ENCODE data around the gene LRRC57.
"Not testable (repeated sequence)": the region's sequence is repeated elsewhere in the genome, so short reads cannot be mapped to it uniquely, and the experiment has no call there.

The LRRC57 gene

GRCh38 chr15:42548249-42549031 lies at the start of gene LRRC57, which contains the start of gene HAUS2:
LRRC57 (minus strand) TSS chr15:42548793; CDS start chr15:42548434, 359 bp downstream.
HAUS2 (plus strand) TSS chr15:42548838; CDS start chr15:42548873, 35 bp downstream.
- DNase-seq, result peak; percentile 68

DNA sequence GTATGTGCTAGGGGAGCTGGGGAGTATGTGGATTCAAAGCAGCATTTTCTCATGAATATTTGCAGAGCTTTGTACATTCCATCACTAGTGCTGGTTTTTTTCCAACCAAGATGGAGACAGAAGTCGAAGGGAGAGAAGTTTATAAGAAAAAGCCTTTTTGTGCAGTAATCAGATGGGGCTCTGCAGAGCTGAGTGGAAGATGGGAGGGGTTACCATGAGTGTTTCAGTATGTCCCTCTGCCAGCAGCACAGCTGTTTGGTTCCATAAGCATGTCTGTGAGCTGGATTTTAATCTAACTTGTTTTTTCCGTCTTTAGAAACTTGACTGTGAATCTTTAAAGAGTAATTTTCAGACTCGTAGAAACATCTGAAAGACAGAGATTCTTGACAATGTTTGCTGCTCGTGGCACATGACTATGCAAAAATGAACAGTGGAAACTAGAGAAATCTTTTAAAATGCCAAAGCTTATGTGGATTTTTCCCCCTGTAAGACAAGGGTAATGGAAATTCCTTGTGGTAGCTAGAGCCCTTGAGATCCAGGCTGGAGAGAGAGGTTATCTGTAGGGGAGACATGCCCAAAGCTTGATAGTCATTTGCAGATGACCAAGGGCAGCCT lies 47.1 kb upstream of the LRRC57 start:
- no peak for DNase-seq

DNA sequence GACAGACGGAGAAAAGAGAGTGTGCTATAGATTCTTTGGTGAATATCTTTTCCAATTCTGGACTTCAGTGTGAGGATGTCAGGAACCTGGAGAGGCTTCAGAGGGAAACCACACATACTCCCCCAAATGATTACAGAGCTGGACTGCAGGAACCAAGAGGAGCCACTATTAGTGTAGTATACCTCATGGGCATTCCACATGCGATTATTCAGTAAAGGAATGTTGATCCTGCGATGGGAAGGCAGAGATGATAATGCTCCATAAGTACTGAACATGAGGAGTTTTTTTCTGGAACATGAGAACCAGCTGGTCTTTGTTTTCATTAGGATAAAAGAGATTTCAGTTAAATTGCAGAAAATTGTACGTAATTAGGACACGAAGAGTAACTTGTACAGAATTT lies 45.5 kb upstream of the LRRC57 start:
- no peak for DNase-seq

DNA sequence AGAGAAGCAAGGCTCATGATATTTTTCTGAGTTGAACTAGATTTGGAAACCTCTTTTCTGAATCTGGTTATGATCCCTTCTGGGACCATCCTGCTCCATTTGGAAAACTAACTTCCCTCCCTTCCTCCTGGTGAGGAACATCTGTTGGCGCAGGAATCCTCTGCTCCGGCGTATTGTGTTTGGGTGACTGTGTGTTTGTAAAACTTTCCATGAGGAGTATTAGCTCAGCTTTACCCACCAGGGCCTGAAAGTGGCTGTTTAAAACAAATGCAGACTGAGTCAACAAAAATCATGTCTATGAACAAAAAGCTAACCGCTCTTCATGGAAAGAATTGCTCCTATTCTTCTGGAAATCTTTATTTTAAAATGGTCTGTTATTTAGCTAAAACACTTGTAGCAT lies 44.5 kb upstream of the LRRC57 start:
- DNase-seq, result no peak

DNA sequence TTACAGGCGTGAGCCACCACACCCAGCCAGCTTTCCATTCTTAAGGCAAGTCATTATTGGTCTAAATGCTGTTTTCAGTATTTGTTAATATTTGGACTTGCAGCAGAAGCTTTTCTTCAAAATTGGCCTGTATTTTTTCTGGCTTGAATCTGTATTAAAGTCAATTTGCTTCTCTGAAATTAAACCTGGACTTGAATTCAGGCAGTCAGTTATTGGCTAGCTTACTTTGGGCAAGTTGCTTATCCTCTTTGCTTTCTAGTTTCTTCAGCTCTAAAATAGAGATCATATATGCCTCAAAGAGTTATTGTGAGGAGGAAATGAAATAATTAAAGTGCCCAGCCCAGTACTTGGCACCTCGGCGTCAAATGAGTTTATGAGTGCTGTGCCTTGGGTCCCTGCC lies 44.1 kb upstream of the LRRC57 start:
- DNase-seq, result no peak

- DNase-seq, result no peak
Measured at GRCh38 chr15:42591238-42591934, 42.8 kb upstream of the LRRC57 start.

GRCh38 chr15:42590619-42591237 lies 42.1 kb upstream of the LRRC57 start:
- no peak for DNase-seq

GRCh38 chr15:42584031-42584765 lies 35.6 kb upstream of the LRRC57 start:
- no peak for DNase-seq

- DNase-seq, result no peak
Measured at GRCh38 chr15:42582569-42583375, 34.2 kb upstream of the LRRC57 start.

DNA sequence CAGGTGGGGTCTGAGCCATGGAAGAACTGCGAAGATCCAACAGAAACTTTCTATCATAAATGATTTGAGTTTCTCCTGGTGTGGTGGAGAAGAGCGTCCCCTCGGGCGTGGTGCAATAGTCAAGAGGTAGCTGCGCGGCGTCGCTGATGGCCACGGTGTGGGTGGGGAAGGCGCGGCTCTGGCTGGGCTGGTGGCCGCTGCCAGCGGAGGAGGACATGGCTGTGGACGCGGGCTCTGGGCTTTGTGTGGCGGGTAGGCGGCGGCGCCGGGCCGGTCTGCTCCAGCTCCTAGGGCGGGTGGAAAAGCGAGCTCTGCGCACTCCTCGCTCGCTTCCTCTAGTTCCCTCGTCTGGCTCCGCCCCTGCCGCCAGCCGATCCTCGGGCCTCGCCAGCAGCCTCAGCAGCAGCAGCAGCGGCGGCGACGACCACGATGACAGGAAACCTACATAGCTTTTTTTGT lies 32.7 kb upstream of the LRRC57 start:
- DNase-seq, result peak; percentile 35

GRCh38 chr15:42578984-42579537 lies 30.5 kb upstream of the LRRC57 start:
- DNase-seq, result no peak

GRCh38 chr15:42577514-42578031 lies 29.0 kb upstream of the LRRC57 start:
- no peak for DNase-seq

DNA sequence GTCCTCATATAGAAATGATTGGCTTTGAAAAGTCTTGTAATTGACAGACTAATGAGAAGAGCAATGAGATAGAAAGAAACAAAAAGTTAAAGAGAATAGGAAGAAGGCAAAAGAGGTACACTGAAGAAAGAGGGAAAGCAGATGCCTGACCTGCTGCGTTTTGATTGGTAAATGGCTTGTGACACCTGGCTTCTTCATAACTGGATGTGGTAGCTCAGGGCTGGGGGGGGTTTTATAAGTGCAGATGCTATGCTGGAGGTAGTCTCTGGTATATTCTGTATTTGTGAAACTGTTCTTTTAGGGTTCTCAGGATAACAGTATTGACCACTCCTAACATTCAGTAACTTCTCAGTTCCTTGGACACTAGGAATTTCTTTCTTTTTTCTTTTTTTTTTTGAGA lies 28.2 kb upstream of the LRRC57 start:
- no peak for DNase-seq

- no peak for DNase-seq
Measured at GRCh38 chr15:42576040-42576594, 27.5 kb upstream of the LRRC57 start.

- DNase-seq, result peak; percentile 98
Measured at GRCh38 chr15:42575188-42576039, 26.8 kb upstream of the LRRC57 start, which contains the start of gene STARD9. STARD9 (plus strand) TSS chr15:42575606; CDS start chr15:42575716, 110 bp downstream.

DNA sequence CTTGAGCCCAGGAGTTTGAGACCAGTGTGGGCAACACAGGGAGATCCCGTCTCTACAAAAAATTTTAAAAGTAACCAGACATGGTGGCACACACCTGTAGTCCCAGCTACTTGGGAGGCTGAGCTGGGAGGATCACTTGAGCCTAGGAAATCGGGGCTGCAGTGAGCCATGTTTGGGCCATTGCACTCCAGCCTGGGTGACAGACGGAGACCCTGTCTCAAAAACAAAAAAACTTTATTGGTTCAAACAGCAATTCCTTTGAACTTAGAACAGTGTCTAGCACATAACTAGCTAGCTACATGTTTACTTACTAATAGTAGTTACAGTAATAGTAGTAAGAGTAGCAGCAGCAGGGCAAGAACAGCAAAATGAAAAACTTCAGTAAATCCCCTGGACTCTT lies 10.1 kb upstream of the LRRC57 start:
- DNase-seq, result no peak

DNA sequence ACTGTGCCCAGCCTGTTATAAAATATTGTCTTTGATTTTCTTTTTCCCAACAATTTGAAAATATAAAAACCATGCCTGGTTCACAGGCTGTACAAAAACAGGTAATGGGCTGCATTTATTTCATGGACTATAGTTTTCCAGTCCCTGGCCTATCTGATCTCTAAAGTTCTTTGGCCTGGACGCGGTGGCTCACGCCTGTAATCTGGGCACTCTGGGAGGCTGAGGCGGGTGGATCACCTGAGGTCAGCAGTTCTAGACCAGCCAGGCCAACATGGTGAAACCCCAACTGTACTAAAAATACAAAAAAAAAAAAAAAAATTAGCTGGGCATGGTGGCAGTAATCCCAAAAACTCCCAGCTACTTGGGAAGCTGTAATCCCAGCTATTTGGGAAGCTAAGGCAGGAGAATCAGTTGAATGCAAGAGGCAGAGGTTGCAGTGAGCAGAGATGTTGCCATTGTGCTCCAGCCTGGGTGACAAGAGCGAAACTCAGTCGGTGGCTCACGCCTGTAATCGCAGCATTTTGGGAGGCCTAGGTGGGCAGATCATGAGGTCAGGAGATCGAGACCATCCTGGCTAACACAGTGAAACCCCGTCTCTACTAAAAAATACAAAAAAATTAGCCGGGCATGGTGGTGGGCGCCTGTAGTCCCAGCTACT lies 8.1 kb upstream of the LRRC57 start:
- DNase-seq, result not testable (repeated sequence)

- no peak for DNase-seq
Measured at GRCh38 chr15:42553554-42553953, 5.0 kb upstream of the LRRC57 start.

All from T1000 (cell line).